CD4-positive, alpha-beta T cell (primary cell): ENCODE data around the gene GP1BB. TPM values are rescaled to one million over a fixed set of nuclear protein-coding genes. Genes with fewer than 3 reads are reported as not detected.

ENCODE experiments used
- ATAC-seq: fragments of 200-7000 bp; cut with Tn5 transposase; one replicate; pipeline ENCODE4 v1.10.0; 2022; ENCODE audit warnings: mild to moderate bottlenecking; ENCODE audit not compliant: poor library complexity
- CTCF ChIA-PET: fragments of 350-600 bp; sonication (Branson Sonifier 250); formaldehyde crosslinking; loops from one replicate; lab custom pipeline; 2021; ENCODE audit warnings: antibody characterized with exemption, inconsistent platforms; lab: Charles Lee
- POLR2A ChIA-PET: fragments of 350-600 bp; sonication (Branson Sonifier 250); formaldehyde crosslinking; loops from one replicate; lab custom pipeline; 2021; ENCODE audit warnings: antibody characterized with exemption, inconsistent platforms; lab: Charles Lee
- DNase-seq, 14 experiments: peaks; one replicate each; pipeline ENCODE4 v3.0.0-alpha.2; 2013 to 2020; ENCODE audit warnings: mixed read lengths in 2 of 14
- H3K27ac ChIP-seq, 2 donors: one replicate each; pipeline versions ENCODE4 v1.5.1 to v1.7.0; 2013; ENCODE audit warnings: low read length in 2 of 2, low read depth in 1 of 2, mild to moderate bottlenecking in 1 of 2
- H3K27me3 ChIP-seq, 2 experiments: 1 replicate in 1 of 2; 2 replicates in 1 of 2; pipeline versions ENCODE4 v1.6.1 to v1.7.0; 2013; ENCODE audit warnings: low read length in 2 of 2, control low read depth in 1 of 2, mild to moderate bottlenecking in 1 of 2, moderate library complexity in 1 of 2; ENCODE audit not compliant: insufficient read depth in 2 of 2, control insufficient read depth in 1 of 2
- H3K36me3 ChIP-seq: one replicate; pipeline ENCODE4 v1.6.1; 2013; ENCODE audit warnings: low read length, control low read depth; ENCODE audit not compliant: insufficient read depth
- H3K4me1 ChIP-seq: one replicate; pipeline ENCODE4 v1.6.1; 2013; ENCODE audit warnings: low read length, control low read depth; ENCODE audit not compliant: insufficient read depth
- H3K4me3 ChIP-seq: one replicate; pipeline ENCODE4 v1.5.1; 2013; ENCODE audit warnings: mild to moderate bottlenecking, low read length, moderate library complexity
- H3K9me3 ChIP-seq, 2 experiments: 1 replicate in 1 of 2; 2 replicates in 1 of 2; pipeline versions ENCODE4 v1.6.1 to v1.7.0; 2013; ENCODE audit warnings: low read length in 2 of 2, mild to moderate bottlenecking in 2 of 2, control low read depth in 1 of 2, moderate library complexity in 1 of 2; ENCODE audit not compliant: control insufficient read depth in 1 of 2, insufficient read depth in 1 of 2
- H3K27ac Mint-ChIP-seq: one replicate; pipeline ENCODE4 v1.8.0; 2020; ENCODE audit warnings: mixed read lengths
- H3K27me3 Mint-ChIP-seq: one replicate; pipeline ENCODE4 v1.8.0; 2021; ENCODE audit warnings: mixed read lengths
- H3K36me3 Mint-ChIP-seq: one replicate; pipeline ENCODE4 v1.8.0; 2021; ENCODE audit warnings: low read depth, mixed read lengths
- H3K4me1 Mint-ChIP-seq: one replicate; pipeline ENCODE4 v1.8.0; 2021; ENCODE audit warnings: low read depth, mixed read lengths
- H3K4me3 Mint-ChIP-seq: one replicate; pipeline ENCODE4 v1.8.0; 2020; ENCODE audit warnings: mild to moderate bottlenecking, mixed read lengths
- H3K9me3 Mint-ChIP-seq: one replicate; pipeline ENCODE4 v1.8.0; 2020; ENCODE audit warnings: mixed read lengths
- CTCF ChIP-seq: fragments of 200-600 bp; IDR thresholded peaks from one replicate; pipeline ENCODE4 v1.8.0; 2022; ENCODE audit warnings: antibody characterized with exemption, mild to moderate bottlenecking
- intact Hi-C, 2 experiments: fragments of 100-400 bp; cut with DNase I in 1 of 2; cut with micrococcal nuclease in 1 of 2; formaldehyde crosslinking; loops; one replicate each; pipeline versions ENCODE4 v1.15.1 to v1.9.0; 2023 to 2025; cut with DNase I, micrococcal nuclease
- total RNA-seq, 174 experiments: library from RNA in 2 of 174; stranded (reverse) in 2 of 174; gene quantifications; one replicate each; pipeline ENCODE4 v1.2.3 and lab custom pipeline; 2021 to 2026

GP1BB gene
- total RNA-seq, 2 experiments from 2014 or later: 0.22 TPM; not detected in 1

GRCh38 chr22:19747551-19747950 is 24.2 kb downstream of the GP1BB start:
- H3K27me3 ChIP-seq: peaks cover 0 to 10% of the 10 kb centered on the region in 2 experiments
- ChIA-PET POLR2A (no interaction called here), CTCF (interaction anchor here (1.4 kb wide), 1 partner anchor 163 kb away, joined by 4 read pairs; no protein-coding TSS in a partner anchor)
- Mint-ChIP-seq H3K27me3 (peaks cover 3% of the 10 kb centered on the region), H3K4me3 (no peak overlapping the region), H3K27ac (no peak overlapping the region), H3K36me3 (no peaks in the 10 kb centered on the region), H3K9me3 (no peaks in the 10 kb centered on the region), H3K4me1 (no peaks in the 10 kb centered on the region)
- ATAC-seq: no peak
- no peak for DNase-seq
- no peak overlapping the region for H3K27ac ChIP-seq
- H3K4me3 ChIP-seq: no peak overlapping the region
- H3K4me1 ChIP-seq: no peaks in the 10 kb centered on the region
- no peaks in the 10 kb centered on the region for H3K9me3 ChIP-seq
- intact Hi-C loops: no loop called here
- H3K36me3 ChIP-seq: no peaks in the 10 kb centered on the region
- no peak for TF ChIP-seq CTCF

- Mint-ChIP-seq H3K27me3 (peaks cover 9% of the 10 kb centered on the region), H3K9me3 (no peaks in the 10 kb centered on the region), H3K4me3 (no peak overlapping the region), H3K36me3 (no peaks in the 10 kb centered on the region), H3K4me1 (no peaks in the 10 kb centered on the region), H3K27ac (no peak overlapping the region)
- no peaks in the 10 kb centered on the region for H3K36me3 ChIP-seq
- H3K27ac ChIP-seq: no peak overlapping the region
- DNase-seq: no peak
- ChIA-PET POLR2A (no interaction called here), CTCF (no interaction called here)
- no peaks in the 10 kb centered on the region for H3K4me1 ChIP-seq
- no peak for ATAC-seq
- H3K27me3 ChIP-seq: peaks cover under 1 to 10% of the 10 kb centered on the region in 2 experiments
- no peak overlapping the region for H3K4me3 ChIP-seq
- no peak for TF ChIP-seq CTCF
- no peaks in the 10 kb centered on the region for H3K9me3 ChIP-seq
- intact Hi-C loops: no loop called here
These were observed 24.8 kb downstream of the GP1BB start for GRCh38 chr22:19748139-19748538.

- peaks cover 3 to 13% of the 10 kb centered on the region in 2 experiments for H3K27me3 ChIP-seq
- POLR2A ChIA-PET: no interaction called here
- ATAC-seq: no peak
- H3K36me3 Mint-ChIP-seq: no peaks in the 10 kb centered on the region
- peaks cover 19% of the 10 kb centered on the region for H3K27me3 Mint-ChIP-seq
- H3K4me1 Mint-ChIP-seq: no peaks in the 10 kb centered on the region
- no peaks in the 10 kb centered on the region for H3K36me3 ChIP-seq
- no peaks in the 10 kb centered on the region for H3K4me1 ChIP-seq
- intact Hi-C loops: no loop called here
- peaks cover 0 to 2% of the 10 kb centered on the region in 2 experiments for H3K9me3 ChIP-seq
- no peak for TF ChIP-seq CTCF
- no peak overlapping the region for H3K4me3 Mint-ChIP-seq
- CTCF ChIA-PET: no interaction called here
- no peaks in the 10 kb centered on the region for H3K9me3 Mint-ChIP-seq
- no peak overlapping the region for H3K27ac ChIP-seq
- no peak overlapping the region for H3K4me3 ChIP-seq
- no peak overlapping the region for H3K27ac Mint-ChIP-seq
- DNase-seq: no peak
These were observed 25.8 kb downstream of the GP1BB start for GRCh38 chr22:19748991-19749664.
